Vagina (tissue), 2 donors: ENCODE results near the gene PRICKLE1. TPM values are rescaled to one million over a fixed set of nuclear protein-coding genes. Genes with fewer than 3 reads are reported as not detected.

Source experiments
- DNase-seq, 2 donors: peaks; one replicate each; pipeline ENCODE4 v3.0.0-alpha.2; 2017; ENCODE audit errors: extremely low spot score in 2 of 2
- H3K27ac ChIP-seq: fragments of 200-600 bp; sonication (generic); one replicate; pipeline ENCODE4 v1.5.1; 2019
- H3K27me3 ChIP-seq: fragments of 200-600 bp; sonication (generic); one replicate; pipeline ENCODE4 v1.5.1; 2019
- H3K36me3 ChIP-seq, 2 donors: fragments of 200-600 bp; sonication (generic); one replicate each; pipeline ENCODE4 v1.5.1; 2017 to 2019
- H3K4me1 ChIP-seq: fragments of 200-600 bp; sonication (generic); one replicate; pipeline ENCODE4 v1.5.1; 2019
- H3K4me3 ChIP-seq, 2 donors: fragments of 200-600 bp; sonication (generic); 1 replicate in 1 of 2; 2 replicates in 1 of 2; pipeline ENCODE4 v1.5.1; 2016 to 2019
- H3K9me3 ChIP-seq: fragments of 200-600 bp; sonication (generic); one replicate; pipeline ENCODE4 v1.5.1; 2019
- POLR2A ChIP-seq, 2 donors: fragments of 450-650 bp; IDR thresholded peaks; one replicate each; pipeline ENCODE4 v1.6.1; 2017; ENCODE audit warnings: antibody characterized with exemption in 2 of 2, mild to moderate bottlenecking in 2 of 2, moderate library complexity in 2 of 2
- POLR2AphosphoS5 ChIP-seq, 2 donors: sonication (generic); formaldehyde crosslinking; IDR thresholded peaks; one replicate each; pipeline ENCODE4 v1.9.0; 2017; ENCODE audit warnings: antibody characterized with exemption in 2 of 2, mild to moderate bottlenecking in 2 of 2, low read depth in 1 of 2; ENCODE audit not compliant: insufficient read depth in 1 of 2
- intact Hi-C: fragments of 100-400 bp; cut with DNase I; formaldehyde crosslinking; loops from one replicate; pipeline ENCODE4 v1.15.1; 2023
- total RNA-seq: library from RNA; depleted of rRNA; stranded (reverse); fragments of >200 nt; gene quantifications from one replicate; pipeline ENCODE4 v1.2.3, GENCODE V29; 2016
- TF ChIP-seq, protein P1 (sequence below), 3 experiments: fragments of 450-650 bp in 2 of 3; fragments of 200-600 bp in 1 of 3; sonication (generic) in 1 of 3; IDR thresholded peaks; one replicate each; pipeline ENCODE4 v1.5.1; 2017 to 2019; ENCODE audit warnings: antibody characterized with exemption in 3 of 3, mild to moderate bottlenecking in 2 of 3, moderate library complexity in 2 of 3

Gene PRICKLE1
- total RNA-seq, 1 donor from 2014 or later = 25.3 TPM

DNA sequence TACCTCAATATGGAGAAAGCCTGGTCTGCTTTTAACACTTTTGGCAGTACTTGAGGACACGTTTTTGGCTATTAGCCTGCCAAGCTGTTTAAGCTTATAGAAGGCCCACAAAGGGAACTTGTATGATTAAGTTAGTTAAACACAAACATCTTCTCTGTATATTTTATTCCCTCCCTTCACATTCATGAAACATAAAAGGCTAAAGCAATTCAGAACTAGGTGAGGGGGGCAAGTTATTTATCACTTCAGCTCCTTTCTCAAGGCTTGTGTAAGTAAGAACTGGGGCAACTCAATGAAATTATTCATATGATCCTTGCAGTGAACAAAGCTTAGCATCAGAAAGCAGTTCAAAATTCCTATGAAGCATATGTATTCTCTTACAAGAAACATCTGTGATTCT lies 7.5 kb downstream of the PRICKLE1 start:
- no peak overlapping the region for H3K27ac ChIP-seq
- intact Hi-C loops = loop anchor here (10.0 kb wide), 1 partner anchor 97 kb away; no protein-coding TSS in a partner anchor

DNA sequence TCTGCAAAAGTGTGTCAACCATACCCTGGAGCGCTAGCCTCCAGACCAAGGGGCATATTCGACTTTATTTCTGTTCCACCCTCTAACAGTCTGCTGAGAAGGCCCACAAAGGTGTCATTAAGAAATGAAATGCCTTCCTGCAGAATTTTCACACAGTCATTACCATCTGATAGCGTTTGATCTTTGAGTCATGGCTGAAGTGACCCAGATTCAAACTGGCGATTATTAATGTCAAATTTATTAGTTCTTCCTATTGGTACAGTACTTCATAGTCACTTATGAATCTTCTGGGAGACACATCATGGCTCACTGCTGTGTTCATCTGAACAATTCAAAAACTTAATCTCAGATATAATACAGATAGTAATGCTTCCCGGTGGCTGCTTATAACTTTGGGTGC lies 13.2 kb downstream of the PRICKLE1 start:
- Histone ChIP-seq H3K27ac (no peak overlapping the region), H3K9me3 (no peaks in the 10 kb centered on the region), H3K4me1 (peaks cover 4% of the 10 kb centered on the region), H3K27me3 (no peaks in the 10 kb centered on the region), H3K36me3 (no peaks in the 10 kb centered on the region), H3K4me3 (no peak overlapping the region)
- intact Hi-C loops = no loop called here
- TF ChIP-seq, protein P1, sequence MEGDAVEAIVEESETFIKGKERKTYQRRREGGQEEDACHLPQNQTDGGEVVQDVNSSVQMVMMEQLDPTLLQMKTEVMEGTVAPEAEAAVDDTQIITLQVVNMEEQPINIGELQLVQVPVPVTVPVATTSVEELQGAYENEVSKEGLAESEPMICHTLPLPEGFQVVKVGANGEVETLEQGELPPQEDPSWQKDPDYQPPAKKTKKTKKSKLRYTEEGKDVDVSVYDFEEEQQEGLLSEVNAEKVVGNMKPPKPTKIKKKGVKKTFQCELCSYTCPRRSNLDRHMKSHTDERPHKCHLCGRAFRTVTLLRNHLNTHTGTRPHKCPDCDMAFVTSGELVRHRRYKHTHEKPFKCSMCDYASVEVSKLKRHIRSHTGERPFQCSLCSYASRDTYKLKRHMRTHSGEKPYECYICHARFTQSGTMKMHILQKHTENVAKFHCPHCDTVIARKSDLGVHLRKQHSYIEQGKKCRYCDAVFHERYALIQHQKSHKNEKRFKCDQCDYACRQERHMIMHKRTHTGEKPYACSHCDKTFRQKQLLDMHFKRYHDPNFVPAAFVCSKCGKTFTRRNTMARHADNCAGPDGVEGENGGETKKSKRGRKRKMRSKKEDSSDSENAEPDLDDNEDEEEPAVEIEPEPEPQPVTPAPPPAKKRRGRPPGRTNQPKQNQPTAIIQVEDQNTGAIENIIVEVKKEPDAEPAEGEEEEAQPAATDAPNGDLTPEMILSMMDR (IDR thresholded peaks at IDR 0.05) = no peak
- DNase-seq = no peak

More for the DNA sequence above, 7.5 kb downstream of the PRICKLE1 start:
- Histone ChIP-seq H3K9me3 (no peaks in the 10 kb centered on the region), H3K36me3 (no peaks in the 10 kb centered on the region), H3K4me1 (peaks cover 38% of the 10 kb centered on the region), H3K27me3 (no peaks in the 10 kb centered on the region), H3K4me3 (no peak overlapping the region)
- no peak for DNase-seq
- TF ChIP-seq POLR2AphosphoS5 (IDR thresholded peaks at IDR 0.05; ENCODE audit: insufficient read depth in 1 of 2, low read depth in 1 of 2) = no peak
- no peak for TF ChIP-seq POLR2A (IDR thresholded peaks at IDR 0.05)
- TF ChIP-seq, protein P1 (IDR thresholded peaks at IDR 0.05) = no peak

DNA sequence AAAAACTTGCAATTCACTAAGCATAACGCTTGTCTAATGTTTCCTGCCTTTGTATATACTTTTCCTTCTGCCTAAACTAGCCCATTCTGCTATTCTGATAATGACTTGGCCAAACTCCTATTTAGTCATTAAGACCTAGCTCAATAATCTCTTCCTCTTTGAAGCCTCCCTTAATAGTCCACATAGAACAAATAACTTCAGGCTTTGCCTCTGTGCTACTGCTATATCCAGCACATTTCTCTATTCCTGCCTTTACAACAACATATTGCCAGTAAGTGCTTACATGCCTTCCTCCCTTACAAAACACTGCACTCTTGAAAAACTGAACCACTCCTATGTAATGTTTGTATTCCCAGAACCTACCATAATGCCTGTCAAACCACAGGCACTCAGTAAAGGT lies 13.8 kb downstream of the PRICKLE1 start:
- H3K4me3 ChIP-seq = no peak overlapping the region
- TF ChIP-seq POLR2AphosphoS5 (IDR thresholded peaks at IDR 0.05; ENCODE audit: insufficient read depth in 1 of 2, low read depth in 1 of 2) = no peak
- TF ChIP-seq, protein P1 (IDR thresholded peaks at IDR 0.05) = no peak
- TF ChIP-seq POLR2A (IDR thresholded peaks at IDR 0.05) = no peak
- intact Hi-C loops = no loop called here
- no peaks in the 10 kb centered on the region for H3K27me3 ChIP-seq
- H3K27ac ChIP-seq = no peak overlapping the region
- no peaks in the 10 kb centered on the region for H3K36me3 ChIP-seq
- DNase-seq = no peak
- no peaks in the 10 kb centered on the region for H3K9me3 ChIP-seq
- H3K4me1 ChIP-seq = peaks cover 5% of the 10 kb centered on the region

DNA sequence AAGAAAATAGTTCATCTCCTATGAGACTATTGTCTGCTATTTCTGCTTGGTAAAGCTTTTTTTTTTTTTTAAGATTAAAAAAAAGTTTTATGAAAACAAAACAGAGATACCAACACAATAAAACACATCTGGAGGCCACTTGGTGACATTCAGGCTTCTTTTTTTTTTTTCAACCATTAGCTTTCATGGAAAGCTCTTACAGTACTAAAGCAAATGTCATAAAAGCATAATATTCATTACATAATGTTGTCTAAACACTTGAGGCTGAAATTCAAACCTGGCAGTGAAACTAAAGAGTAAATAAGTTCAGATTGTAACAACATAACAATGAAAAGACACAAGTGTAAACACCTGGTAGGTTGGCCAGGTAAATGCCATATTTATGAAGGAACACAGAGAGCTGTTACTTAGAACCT lies 14.7 kb downstream of the PRICKLE1 start:
- Histone ChIP-seq H3K4me1 (peaks cover 9% of the 10 kb centered on the region), H3K36me3 (no peaks in the 10 kb centered on the region), H3K27me3 (no peaks in the 10 kb centered on the region), H3K4me3 (no peak overlapping the region), H3K27ac (no peak overlapping the region), H3K9me3 (no peaks in the 10 kb centered on the region)
- intact Hi-C loops = no loop called here
- no peak for DNase-seq
- TF ChIP-seq POLR2AphosphoS5 (IDR thresholded peaks at IDR 0.05; ENCODE audit: insufficient read depth in 1 of 2, low read depth in 1 of 2) = no peak
- TF ChIP-seq POLR2A (IDR thresholded peaks at IDR 0.05) = no peak
- TF ChIP-seq, protein P1 (IDR thresholded peaks at IDR 0.05) = no peak

- no peaks in the 10 kb centered on the region for H3K36me3 ChIP-seq
- peaks cover 16% of the 10 kb centered on the region for H3K4me1 ChIP-seq
- DNase-seq = no peak
- no peak overlapping the region for H3K4me3 ChIP-seq
- no peak overlapping the region for H3K27ac ChIP-seq
- H3K27me3 ChIP-seq = no peaks in the 10 kb centered on the region
- TF ChIP-seq POLR2A (IDR thresholded peaks at IDR 0.05) (no peak), POLR2AphosphoS5 (IDR thresholded peaks at IDR 0.05; ENCODE audit: insufficient read depth in 1 of 2, low read depth in 1 of 2) (no peak)
- TF ChIP-seq, protein P1 (IDR thresholded peaks at IDR 0.05) = no peak
- intact Hi-C loops = no loop called here
- no peaks in the 10 kb centered on the region for H3K9me3 ChIP-seq
These were observed 18.1 kb downstream of the PRICKLE1 start for GRCh38 chr12:42571327-42572009.
